PC-3 (cell line): Measurements from ENCODE around the gene ADGRD1.

Experiments used
- CTCF ChIP-seq: fragments of 300-600 bp; sonication (generic); conservative IDR thresholded peaks from 2 replicates; pipeline ENCODE4 v1.5.1; 2017; ENCODE audit warnings: antibody characterized with exemption, low read depth, mild to moderate bottlenecking, low read length
- EZH2 ChIP-seq: fragments of 300-600 bp; sonication (generic); IDR thresholded peaks from one replicate; pipeline ENCODE4 v1.6.1; 2017; ENCODE audit warnings: antibody characterized with exemption, mild to moderate bottlenecking, low read length; ENCODE audit not compliant: unreplicated experiment
- EZH2phosphoT487 ChIP-seq: fragments of 300-600 bp; sonication (generic); IDR thresholded peaks from 2 replicates; pipeline ENCODE4 v1.6.1; 2018; ENCODE audit warnings: mild to moderate bottlenecking, antibody characterized with exemption, low read length, borderline replicate concordance

GRCh38 chr12:130944878-130945277, 8.8 kb upstream of the ADGRD1 start:
- TF ChIP-seq CTCF (no peak), EZH2phosphoT487 (no peak), EZH2 (no peak)
